ENCODE results near the gene MRPL11. TPM values are rescaled to one million over a fixed set of nuclear protein-coding genes. Genes with fewer than 3 reads are reported as not detected.

MRPL11 gene
- total RNA-seq, 1 donor from 2014 or later, result 96.2 TPM

GRCh38 chr11:66407651-66408050, 31.0 kb downstream of the MRPL11 start:
- TF ChIP-seq CTCF (IDR thresholded peaks at IDR 0.05), result no peak
- Histone ChIP-seq H3K27ac (no peak overlapping the region), H3K9me3 (no peaks in the 10 kb centered on the region), H3K36me3 (no peaks in the 10 kb centered on the region), H3K27me3 (no peaks in the 10 kb centered on the region), H3K4me3 (no peak overlapping the region), H3K4me1 (peaks cover 11 to 17% of the 10 kb centered on the region in 2 donors)
- no peak for DNase-seq (ENCODE audit: low spot score in 2 of 2)
- intact Hi-C loops (cut with DNase I), result loop anchor here (1.0 to 10.0 kb wide), 5 partner anchors 23 to 427 kb away; partner anchors contain the start of genes MRPL11 and PELI3

- Histone ChIP-seq H3K4me3 (peak overlapping the region in 1 of 2 donors; percentile 23), H3K9me3 (no peaks in the 10 kb centered on the region), H3K27me3 (no peaks in the 10 kb centered on the region), H3K27ac (no peak overlapping the region), H3K4me1 (no peaks in the 10 kb centered on the region), H3K36me3 (no peaks in the 10 kb centered on the region)
- DNase-seq (ENCODE audit: low spot score in 2 of 2), result no peak
- no peak for TF ChIP-seq CTCF (IDR thresholded peaks at IDR 0.05)
- intact Hi-C loops (cut with DNase I), result no loop called here
Observed at GRCh38 chr11:66393954-66394353, 44.7 kb downstream of the MRPL11 start.

- TF ChIP-seq CTCF (IDR thresholded peaks at IDR 0.05), result no peak
- no peak for DNase-seq (ENCODE audit: low spot score in 2 of 2)
- H3K27me3 ChIP-seq, result no peaks in the 10 kb centered on the region
- peaks cover 0 to 2% of the 10 kb centered on the region in 2 donors for H3K4me1 ChIP-seq
- intact Hi-C loops (cut with DNase I), result no loop called here
- no peaks in the 10 kb centered on the region for H3K36me3 ChIP-seq
- no peak overlapping the region for H3K4me3 ChIP-seq
- H3K9me3 ChIP-seq, result no peaks in the 10 kb centered on the region
- no peak overlapping the region for H3K27ac ChIP-seq
Observed at GRCh38 chr11:66391322-66391721, 47.3 kb downstream of the MRPL11 start.

GRCh38 chr11:66388780-66389386, 49.8 kb downstream of the MRPL11 start:
- no peak overlapping the region for H3K4me3 ChIP-seq
- peaks cover 0 to 2% of the 10 kb centered on the region in 2 donors for H3K4me1 ChIP-seq
- no peaks in the 10 kb centered on the region for H3K27me3 ChIP-seq
- no peak overlapping the region for H3K27ac ChIP-seq
- H3K36me3 ChIP-seq, result no peaks in the 10 kb centered on the region
- no peaks in the 10 kb centered on the region for H3K9me3 ChIP-seq
- TF ChIP-seq CTCF (IDR thresholded peaks at IDR 0.05), result peak; percentile 29 to 66 (median 34)
- peak in 1 of 2 donors; percentile 75 for DNase-seq (ENCODE audit: low spot score in 2 of 2)
- intact Hi-C loops (cut with DNase I), result loop anchor here (5.0 kb wide), 1 partner anchor 77 kb away; no protein-coding TSS in a partner anchor

- Histone ChIP-seq H3K27ac (no peak overlapping the region), H3K4me3 (peak overlapping the region in 1 of 2 donors; percentile 54), H3K36me3 (no peaks in the 10 kb centered on the region), H3K4me1 (peaks cover 0 to 2% of the 10 kb centered on the region in 2 donors), H3K9me3 (no peaks in the 10 kb centered on the region), H3K27me3 (no peaks in the 10 kb centered on the region)
- intact Hi-C loops (cut with DNase I), result loop anchor here (5.0 kb wide), 1 partner anchor 74 kb away; no protein-coding TSS in a partner anchor
- peak; percentile 57 to 95 (median 93) for TF ChIP-seq CTCF (IDR thresholded peaks at IDR 0.05)
- DNase-seq (ENCODE audit: low spot score in 2 of 2), result peak; percentile 45 to 92
Observed at GRCh38 chr11:66386171-66387069, 52.2 kb downstream of the MRPL11 start.

Other genes starting within 250 kb of the MRPL11 start
- 29.9 TPM for gene KLC2, start 181.1 kb downstream of the MRPL11 start, total RNA-seq
- gene RAB1B, start 170.2 kb downstream of the MRPL11 start, total RNA-seq, result 171 TPM
- not detected for gene CNIH2, start 160.7 kb downstream of the MRPL11 start, total RNA-seq
- gene YIF1A, start 149.7 kb downstream of the MRPL11 start, total RNA-seq, result 161 TPM
- 3.6 TPM for gene TMEM151A, start 147.0 kb downstream of the MRPL11 start, total RNA-seq
- 193 TPM for gene CD248, start 121.8 kb downstream of the MRPL11 start, total RNA-seq
- 28.5 TPM for gene RIN1, start 102.4 kb downstream of the MRPL11 start, total RNA-seq
- 24.8 TPM for gene BRMS1, start 93.7 kb downstream of the MRPL11 start, total RNA-seq
- 64.2 TPM for gene B4GAT1, start 91.2 kb downstream of the MRPL11 start, total RNA-seq
- gene SLC29A2, start 67.1 kb downstream of the MRPL11 start, total RNA-seq, result not detected
- gene NPAS4, start 17.8 kb downstream of the MRPL11 start, total RNA-seq, result 5.0 TPM
- gene PELI3, start 28.1 kb upstream of the MRPL11 start, total RNA-seq, result 13.2 TPM
- 14.8 TPM for gene DPP3, start 41.6 kb upstream of the MRPL11 start, total RNA-seq
- gene BBS1, start 71.8 kb upstream of the MRPL11 start, total RNA-seq, result 39.6 TPM
- gene ZDHHC24, start 107.2 kb upstream of the MRPL11 start, total RNA-seq, result 18.0 TPM
- not detected for gene ACTN3, start 108.1 kb upstream of the MRPL11 start, total RNA-seq
- gene CTSF, start 129.8 kb upstream of the MRPL11 start, total RNA-seq, result 98.8 TPM
- gene CCDC87, start 154.2 kb upstream of the MRPL11 start, total RNA-seq, result 0.21 TPM
- 50.4 TPM for gene CCS, start 154.3 kb upstream of the MRPL11 start, total RNA-seq
- gene RBM14, start 177.8 kb upstream of the MRPL11 start, total RNA-seq, result 39.2 TPM
- gene RBM4, start 199.9 kb upstream of the MRPL11 start, total RNA-seq, result 79.5 TPM
- gene RBM4B, start 239.0 kb upstream of the MRPL11 start, total RNA-seq, result 87.0 TPM

Measured in ascending aorta (tissue), 2 donors.